ENCODE results near the gene SH3TC1. TPM values are rescaled to one million over a fixed set of nuclear protein-coding genes. Genes with fewer than 3 reads are reported as not detected.

Gene SH3TC1
- total and polyA plus RNA-seq, 2 of the 13 experiments (the other 11 are each of a cell fraction or from before 2014, with no cell fraction given), result 14.9 to 21.8 TPM

DNA sequence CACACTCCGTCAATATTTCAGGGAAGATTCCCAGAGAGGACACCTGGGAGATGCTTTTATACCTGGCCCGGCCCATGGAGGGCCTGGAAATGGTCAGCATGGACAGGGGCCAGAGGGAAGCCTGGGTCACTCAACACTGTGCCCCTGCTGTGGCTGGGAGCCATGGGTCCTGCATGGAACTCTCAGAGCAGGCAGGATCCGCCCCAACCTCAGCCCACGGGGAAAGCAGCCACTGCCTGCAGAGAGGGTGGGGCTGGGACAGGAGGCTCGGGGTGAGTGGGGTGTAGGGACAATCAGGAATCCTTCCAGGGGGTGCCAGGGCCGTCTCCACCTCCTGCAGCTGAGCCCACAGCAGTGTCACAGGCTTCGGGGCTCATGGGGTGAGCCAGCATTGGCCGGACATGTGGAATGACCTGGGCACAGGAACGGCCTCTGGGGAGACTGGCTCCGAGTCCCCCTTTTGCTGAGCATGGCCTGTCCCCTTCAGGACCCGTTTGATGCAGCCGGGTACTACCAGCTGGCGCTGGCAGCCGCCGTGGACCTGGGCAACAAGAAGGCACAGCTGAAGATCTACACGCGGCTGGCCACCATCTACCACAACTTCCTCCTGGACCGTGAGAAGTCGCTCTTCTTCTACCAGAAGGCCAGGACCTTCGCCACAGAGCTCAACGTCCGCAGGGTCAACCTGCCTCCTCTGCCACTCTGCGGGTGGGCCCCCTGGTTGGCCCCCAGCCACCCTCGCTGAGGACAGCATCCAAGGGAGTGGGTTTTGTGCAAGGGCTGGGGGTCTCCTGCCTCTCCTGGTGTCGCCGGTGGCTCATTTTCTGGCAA is 41.3 kb downstream of the SH3TC1 start:
- no peaks in the 10 kb centered on the region for H3K9me3 ChIP-seq (ENCODE audit: low read length)
- TF ChIP-seq HNRNPL (IDR thresholded peaks at IDR 0.05; ENCODE audit: low read depth, low read length) (0 out of 2 replicates have a peak, but pooled peaks have one; percentile 24), NR2F6 (IDR thresholded peaks at IDR 0.05) (no peak), NR2F6 (CRISPR knock-in tag; IDR thresholded peaks at IDR 0.05) (no peak)
- ChIA-PET CTCF (ENCODE audit: low intra/inter-chr PET ratio, low total read pairs) (interaction anchor here (3.7 kb wide), 1 partner anchor 162 kb away, joined by 29 read pairs; no protein-coding TSS in a partner anchor), POLR2A (interaction anchor here (1.0 kb wide), 1 partner anchor 64 kb away, joined by 3 read pairs; no protein-coding TSS in a partner anchor)
- H3K4me2 ChIP-seq (ENCODE audit: low read depth, low read length), result no peak overlapping the region
- intact Hi-C loops (cut with micrococcal nuclease; ENCODE audit: unreplicated experiment) (loop anchor here (5.0 kb wide), 1 partner anchor 48 kb away; no protein-coding TSS in a partner anchor), in situ Hi-C loops (cut with HindIII; ENCODE audit: extremely low pct_ligation_motif_present, low pct_unique_long_range_greater_than_20kb) (loop anchor here (5.0 kb wide), 1 partner anchor 162 kb away; no protein-coding TSS in a partner anchor)
- peaks cover 15 to 32% of the 10 kb centered on the region in 2 experiments for H3K36me3 ChIP-seq (replicated peaks in 1 of 2; ENCODE audit: control insufficient read depth in 1 of 2, insufficient read depth in 2 of 2, low read length in 2 of 2)
- H3K27me3 ChIP-seq (ENCODE audit: control insufficient read depth in 1 of 2, insufficient read depth in 2 of 2, low read length in 2 of 2), result no peaks in the 10 kb centered on the region
- 94% methylated on average over 15 of the region's 26 CpGs for WGBS (ENCODE audit: low lambda C conversion rate)
- no peak overlapping the region for H3K4me3 ChIP-seq (replicated peaks in 1 of 3; ENCODE audit: insufficient read depth in 1 of 3, low read depth in 2 of 3, low read length in 3 of 3)
- ATAC-seq (no peak), DNase-seq (ENCODE audit: low spot score) (no peak), FAIRE-seq (no peak)
- BruUV-seq (replicated peaks), result no TSS peak
- no peak overlapping the region for H3K27ac ChIP-seq (ENCODE audit: extremely low read length, insufficient read depth, low read length)
- no peaks in the 10 kb centered on the region for H3K79me2 ChIP-seq (ENCODE audit: insufficient read depth, low read length)
- H3K9ac ChIP-seq (ENCODE audit: insufficient read depth, low read depth, low read length), result no peak overlapping the region
- H2AFZ ChIP-seq (ENCODE audit: low read length), result no peak overlapping the region
- H4K20me1 ChIP-seq (ENCODE audit: insufficient read depth, low read length), result peaks cover 9% of the 10 kb centered on the region; the same call in 1 of the 2 replicates
- peaks cover 42% of the 10 kb centered on the region for H3K4me1 ChIP-seq (ENCODE audit: insufficient read depth, low read length)

DNA sequence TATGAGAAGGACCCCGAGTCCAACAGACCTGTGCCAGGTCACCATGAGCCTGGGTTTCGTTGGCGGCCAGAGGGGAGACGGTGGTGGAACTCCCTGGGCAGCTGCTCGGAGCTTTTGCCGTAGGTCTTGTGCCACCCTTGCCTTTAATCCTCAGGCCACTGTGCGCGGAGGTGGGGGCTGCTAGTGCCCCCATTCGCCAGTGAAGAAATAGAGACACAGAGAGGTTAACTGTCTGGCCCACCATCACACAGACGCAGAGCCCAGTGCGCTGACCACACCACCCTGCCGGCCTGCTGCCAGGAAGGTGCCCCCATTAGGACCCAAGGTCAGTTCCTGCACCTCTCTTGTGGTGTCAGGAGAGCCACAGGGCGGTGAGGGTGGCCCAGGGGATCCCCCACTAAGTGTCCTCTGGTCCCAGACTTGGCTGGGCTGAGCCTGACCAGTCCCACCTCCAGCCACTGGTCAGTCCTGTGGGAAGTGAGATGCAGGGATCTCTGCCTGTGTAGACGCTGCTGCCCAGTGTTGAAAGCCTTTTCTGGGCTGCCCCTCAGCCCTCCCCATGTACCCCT is 42.2 kb downstream of the SH3TC1 start:
- FAIRE-seq, result no peak
- Histone ChIP-seq H3K79me2 (ENCODE audit: insufficient read depth, low read length) (no peaks in the 10 kb centered on the region), H2AFZ (ENCODE audit: low read length) (no peak overlapping the region), H3K9ac (ENCODE audit: insufficient read depth, low read depth, low read length) (no peak overlapping the region), H3K4me1 (ENCODE audit: insufficient read depth, low read length) (peaks cover 47% of the 10 kb centered on the region), H3K27ac (ENCODE audit: extremely low read length, insufficient read depth, low read length) (no peak overlapping the region), H3K27me3 (ENCODE audit: control insufficient read depth in 1 of 2, insufficient read depth in 2 of 2, low read length in 2 of 2) (no peaks in the 10 kb centered on the region), H3K9me3 (ENCODE audit: low read length) (no peaks in the 10 kb centered on the region), H3K4me3 (replicated peaks in 1 of 3; ENCODE audit: insufficient read depth in 1 of 3, low read depth in 2 of 3, low read length in 3 of 3) (no peak overlapping the region), H3K36me3 (replicated peaks in 1 of 2; ENCODE audit: control insufficient read depth in 1 of 2, insufficient read depth in 2 of 2, low read length in 2 of 2) (peaks cover 12 to 28% of the 10 kb centered on the region in 2 experiments), H4K20me1 (ENCODE audit: insufficient read depth, low read length) (peaks cover 9% of the 10 kb centered on the region; the same call in 1 of the 2 replicates), H3K4me2 (ENCODE audit: low read depth, low read length) (no peak overlapping the region)
- ChIA-PET CTCF (ENCODE audit: low intra/inter-chr PET ratio, low total read pairs) (interaction anchor here (1.3 to 3.7 kb wide), 2 partner anchors 162 to 169 kb away, joined by 8 to 29 read pairs; no protein-coding TSS in a partner anchor), POLR2A (no interaction called here)
- in situ Hi-C loops (cut with HindIII; ENCODE audit: extremely low pct_ligation_motif_present, low pct_unique_long_range_greater_than_20kb), result loop anchor here (5.0 kb wide), 1 partner anchor 161 kb away; no protein-coding TSS in a partner anchor
- DNase-seq (ENCODE audit: low spot score), result no peak
- ATAC-seq, result no peak
- WGBS (ENCODE audit: low lambda C conversion rate), result 90% methylated on average over 6 of the region's 14 CpGs
- intact Hi-C loops (cut with micrococcal nuclease; ENCODE audit: unreplicated experiment), result loop anchor here (5.0 kb wide), 1 partner anchor 49 kb away; no protein-coding TSS in a partner anchor
- no TSS peak for BruUV-seq (replicated peaks)
- TF ChIP-seq SNAI1 (CRISPR knock-in tag; IDR thresholded peaks at IDR 0.05; ENCODE audit: borderline replicate concordance), result no peak
- TF ChIP-seq, protein P1, sequence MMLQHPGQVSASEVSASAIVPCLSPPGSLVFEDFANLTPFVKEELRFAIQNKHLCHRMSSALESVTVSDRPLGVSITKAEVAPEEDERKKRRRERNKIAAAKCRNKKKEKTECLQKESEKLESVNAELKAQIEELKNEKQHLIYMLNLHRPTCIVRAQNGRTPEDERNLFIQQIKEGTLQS (CRISPR knock-in tag; IDR thresholded peaks at IDR 0.05), result no peak
- TF ChIP-seq ZNF768 (CRISPR knock-in tag; IDR thresholded peaks at IDR 0.05), result peak; percentile 73; the same call in 1 of the 2 replicates
- no peak for TF ChIP-seq NAIF1 (CRISPR knock-in tag; IDR thresholded peaks at IDR 0.05; ENCODE audit: borderline replicate concordance)
- TF ChIP-seq RFX5 (IDR thresholded peaks at IDR 0.05; ENCODE audit: low read depth, low read length), result no peak
- no peak for TF ChIP-seq NR2F2 (IDR thresholded peaks at IDR 0.05; ENCODE audit: borderline replicate concordance, low read depth)
- no peak for TF ChIP-seq FOXA1 (IDR thresholded peaks at IDR 0.05)
- TF ChIP-seq FOXA1 (CRISPR knock-in tag; IDR thresholded peaks at IDR 0.05), result no peak
- TF ChIP-seq ZNF12 (CRISPR knock-in tag; IDR thresholded peaks at IDR 0.05), result no peak
- no peak for TF ChIP-seq ARID2 (CRISPR knock-in tag; IDR thresholded peaks at IDR 0.05; ENCODE audit: borderline replicate concordance)
- no peak for TF ChIP-seq NFYB (CRISPR knock-in tag; IDR thresholded peaks at IDR 0.05)
- TF ChIP-seq ZNF562 (CRISPR knock-in tag; IDR thresholded peaks at IDR 0.05; ENCODE audit: borderline replicate concordance), result no peak
- TF ChIP-seq BORCS8-MEF2B (CRISPR knock-in tag; IDR thresholded peaks at IDR 0.05), result no peak

Data from HepG2 (cell line).